SU-DHL-6 (cell line): ENCODE results near the gene BIRC2.

Experiments used
- CTCF ChIP-seq: fragments of 200-600 bp; sonication (generic); IDR thresholded peaks from one replicate; pipeline ENCODE4 v1.5.1; 2017; ENCODE audit warnings: antibody characterized with exemption, mild to moderate bottlenecking, low read length, moderate library complexity; ENCODE audit not compliant: insufficient read depth, poor library complexity, severe bottlenecking
- EZH2phosphoT487 ChIP-seq: fragments of 200-600 bp; sonication (generic), shearing (Covaris generic); conservative IDR thresholded peaks from 2 replicates; pipeline ENCODE4 v1.6.1; 2018; ENCODE audit warnings: mild to moderate bottlenecking, antibody characterized with exemption, low read length, moderate library complexity, mixed read lengths

GRCh38 chr11:102338479-102339010 is 8.5 kb upstream of the BIRC2 start:
- TF ChIP-seq CTCF (no peak), EZH2phosphoT487 (no peak)
